ENCODE results near the gene STAB2. TPM values are rescaled to one million over a fixed set of nuclear protein-coding genes. Genes with fewer than 3 reads are reported as not detected.
A peak's percentile ranks its signal among the peaks of the same experiment; 100 is the strongest.

The STAB2 gene
- total RNA-seq, 1 donor from 2014 or later: 0.25 TPM

GRCh38 chr12:103677341-103677740 lies 90.3 kb downstream of the STAB2 start:
- DNase-seq (no peak), ATAC-seq (no peak)
- intact Hi-C loops (cut with micrococcal nuclease): no loop called here

DNA sequence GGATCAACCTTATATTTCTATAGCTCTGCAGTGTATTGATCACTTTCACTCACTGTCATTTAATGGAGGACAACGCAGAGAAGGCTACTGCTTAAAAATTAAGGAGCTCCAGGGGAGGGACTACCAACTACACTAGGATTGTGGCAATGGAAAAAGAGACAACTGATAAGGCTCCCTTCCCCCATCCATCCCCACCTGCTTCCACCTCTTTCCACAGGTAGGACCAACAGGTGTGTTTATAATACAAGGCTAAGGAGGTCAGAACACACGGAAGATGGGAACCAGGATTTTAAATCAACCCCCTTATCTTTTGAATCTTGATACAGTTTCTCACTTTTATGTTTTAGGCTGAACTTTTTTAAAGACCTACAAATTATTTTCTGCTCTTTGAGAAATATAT lies 90.8 kb downstream of the STAB2 start:
- ATAC-seq (no peak), DNase-seq (no peak)
- intact Hi-C loops (cut with micrococcal nuclease): no loop called here

DNA sequence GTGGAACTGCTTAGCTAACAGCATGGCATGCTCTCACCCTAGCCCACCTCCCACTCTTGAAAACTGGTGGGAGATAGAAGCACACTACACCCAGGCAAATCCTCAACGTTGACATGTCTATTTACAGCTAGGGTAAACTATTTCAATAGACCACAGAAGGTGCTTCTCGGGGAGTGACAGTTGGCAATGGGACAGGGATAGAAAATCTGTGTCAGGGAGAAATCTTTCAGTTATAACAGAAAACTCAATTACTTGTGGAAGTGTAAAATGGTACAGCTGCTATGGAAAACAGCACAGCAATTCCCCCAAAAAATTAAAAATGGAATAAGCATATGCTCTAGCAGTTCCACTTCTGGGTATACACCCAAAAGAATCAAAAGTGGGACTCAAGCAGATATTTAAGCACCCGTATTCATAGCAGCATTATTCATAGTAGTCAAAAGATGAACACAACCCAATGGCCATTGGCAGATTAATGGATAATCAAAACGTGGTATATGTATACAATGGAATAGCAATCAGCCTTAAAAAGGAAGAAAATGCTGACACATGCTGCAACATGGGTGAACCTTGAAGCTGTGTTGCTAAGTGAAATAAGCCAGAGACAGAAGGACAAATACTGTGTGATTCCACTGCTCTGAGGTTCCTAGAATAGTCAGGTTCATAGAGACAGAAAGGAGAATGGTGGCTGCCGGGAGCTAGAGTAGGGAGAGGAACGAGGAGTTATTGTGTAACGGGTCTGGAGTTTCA lies 92.5 kb downstream of the STAB2 start:
- no peak for DNase-seq
- ATAC-seq: peak; percentile 22
- intact Hi-C loops (cut with micrococcal nuclease): no loop called here

GRCh38 chr12:103680591-103681141 lies 93.6 kb downstream of the STAB2 start:
- DNase-seq: peak; percentile 75
- intact Hi-C loops (cut with micrococcal nuclease): no loop called here
- peak; percentile 97 for ATAC-seq

DNA sequence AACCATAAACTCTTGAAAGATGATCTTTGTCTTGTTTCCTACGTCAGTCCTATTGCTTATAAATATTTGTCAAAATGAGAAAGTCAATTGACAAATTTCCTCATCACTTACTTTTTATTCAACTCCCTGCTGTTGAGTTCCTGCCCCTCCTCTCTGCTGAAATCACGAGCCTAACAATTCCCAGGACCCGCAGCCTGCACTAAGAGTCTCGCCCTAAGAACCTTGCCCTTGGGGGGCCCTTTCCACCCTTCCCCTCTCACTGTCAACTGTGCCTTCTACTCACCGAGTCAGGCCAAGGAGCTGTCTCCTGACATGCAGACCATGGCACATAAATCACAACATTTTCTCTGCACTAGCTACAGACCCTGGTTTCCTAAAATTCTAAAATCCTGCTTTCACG lies 99.0 kb downstream of the STAB2 start:
- no peak for ATAC-seq
- no peak for DNase-seq
- intact Hi-C loops (cut with micrococcal nuclease): no loop called here

DNA sequence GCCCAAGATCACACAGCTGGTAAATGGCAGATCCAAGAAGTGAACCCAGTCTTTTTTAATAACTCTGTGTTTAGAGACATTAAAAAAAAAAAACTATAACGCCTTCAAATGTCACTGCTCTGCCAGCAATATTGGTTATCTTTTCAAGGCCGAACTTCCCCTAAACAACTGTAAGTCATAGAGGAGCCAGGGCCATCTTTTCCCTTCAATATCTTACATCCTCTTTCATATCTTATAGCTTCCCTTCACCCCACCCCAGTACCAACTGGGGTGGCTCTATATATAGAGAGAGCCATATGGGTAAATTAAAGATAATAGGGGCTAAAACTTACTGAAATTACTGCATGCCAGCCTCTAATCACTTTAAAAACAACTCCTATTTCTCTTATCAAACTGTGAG lies 100.2 kb downstream of the STAB2 start:
- intact Hi-C loops (cut with micrococcal nuclease): no loop called here
- ATAC-seq: no peak
- DNase-seq: no peak

GRCh38 chr12:103688376-103689063 lies 101.4 kb downstream of the STAB2 start:
- ATAC-seq (no peak), DNase-seq (no peak)
- intact Hi-C loops (cut with micrococcal nuclease): no loop called here

- intact Hi-C loops (cut with micrococcal nuclease): no loop called here
- ATAC-seq (no peak), DNase-seq (no peak)
Observed at GRCh38 chr12:103690426-103690825, 103.4 kb downstream of the STAB2 start.

GRCh38 chr12:103691063-103691462 lies 104.0 kb downstream of the STAB2 start:
- ATAC-seq (no peak), DNase-seq (no peak)
- intact Hi-C loops (cut with micrococcal nuclease): no loop called here

GRCh38 chr12:103696101-103696500 lies 109.0 kb downstream of the STAB2 start:
- DNase-seq: no peak
- no peak for ATAC-seq
- intact Hi-C loops (cut with micrococcal nuclease): no loop called here

- peak; percentile 17 for ATAC-seq
- DNase-seq: no peak
- intact Hi-C loops (cut with micrococcal nuclease): no loop called here
Observed at GRCh38 chr12:103697971-103698751, 111.1 kb downstream of the STAB2 start.

DNA sequence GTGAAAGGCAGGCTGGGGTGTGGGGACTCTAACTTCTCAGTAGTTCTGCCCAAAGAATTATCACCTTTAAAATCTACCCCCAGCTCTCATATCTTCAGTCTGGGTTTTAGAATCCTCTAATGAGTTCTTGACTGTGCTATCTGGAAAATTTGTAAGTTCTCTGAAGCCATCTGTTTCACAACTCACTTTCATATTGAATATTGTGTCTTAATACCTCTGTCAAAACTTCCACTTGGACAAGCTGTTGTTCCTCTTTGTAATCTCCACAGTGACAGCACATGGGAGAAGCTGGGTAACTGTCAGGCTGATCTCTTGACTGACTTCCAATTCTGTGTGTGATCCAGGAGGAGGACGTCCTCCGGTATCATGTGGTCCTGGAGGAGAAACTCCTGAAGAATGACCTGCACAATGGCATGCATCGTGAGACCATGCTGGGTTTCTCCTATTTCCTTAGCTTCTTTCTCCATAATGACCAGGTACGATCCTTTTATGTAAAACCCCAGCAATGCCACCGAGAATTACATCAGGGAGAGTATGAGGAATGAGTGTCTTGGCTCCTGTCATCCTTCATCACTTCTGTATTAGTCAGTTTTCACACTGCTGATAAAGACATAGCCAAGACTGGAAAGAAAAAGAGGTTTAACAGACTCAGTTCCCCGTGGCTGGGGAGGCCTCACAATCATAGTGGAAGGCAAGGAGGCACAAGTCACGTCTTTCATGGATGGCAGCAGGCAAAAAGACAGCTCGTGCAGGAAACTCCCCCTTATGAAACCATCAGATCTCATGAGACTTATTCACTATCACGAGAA lies 111.9 kb downstream of the STAB2 start:
- intact Hi-C loops (cut with micrococcal nuclease): no loop called here
- DNase-seq (no peak), ATAC-seq (peak; percentile 85)

- intact Hi-C loops (cut with micrococcal nuclease): no loop called here
- ATAC-seq (no peak), DNase-seq (no peak)
Observed at GRCh38 chr12:103705098-103705497, 118.0 kb downstream of the STAB2 start.

DNA sequence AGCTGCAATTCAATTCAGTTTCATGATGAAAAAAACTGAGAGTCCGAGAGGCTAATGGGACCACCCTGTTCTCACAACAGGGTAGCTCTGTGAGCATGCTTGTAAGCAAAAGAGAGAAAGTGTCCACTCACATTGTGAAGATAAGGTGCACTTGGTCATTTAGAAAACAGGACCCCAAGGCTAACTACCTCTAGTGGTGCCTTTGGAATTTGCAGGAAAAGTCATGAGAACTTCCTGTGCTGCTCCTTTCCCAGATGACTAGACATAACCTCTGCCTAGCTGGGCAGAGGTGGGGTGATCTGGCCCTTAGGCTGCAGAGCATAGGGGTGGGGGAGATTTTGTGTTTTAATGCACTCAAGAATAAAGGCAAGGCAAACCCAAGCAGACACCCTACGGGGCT lies 118.9 kb downstream of the STAB2 start:
- intact Hi-C loops (cut with micrococcal nuclease): no loop called here
- DNase-seq: no peak
- ATAC-seq: no peak

GRCh38 chr12:103707446-103707845 lies 120.4 kb downstream of the STAB2 start:
- DNase-seq: no peak
- no peak for ATAC-seq
- intact Hi-C loops (cut with micrococcal nuclease): no loop called here

- no peak for ATAC-seq
- intact Hi-C loops (cut with micrococcal nuclease): no loop called here
- DNase-seq: no peak
Observed at GRCh38 chr12:103710544-103710943, 123.5 kb downstream of the STAB2 start.

GRCh38 chr12:103712216-103712615 lies 125.1 kb downstream of the STAB2 start:
- intact Hi-C loops (cut with micrococcal nuclease): no loop called here
- ATAC-seq: no peak

GRCh38 chr12:103715494-103715893 lies 128.4 kb downstream of the STAB2 start:
- DNase-seq (no peak), ATAC-seq (no peak)
- intact Hi-C loops (cut with micrococcal nuclease): no loop called here

More at GRCh38 chr12:103712216-103712615, 125.1 kb downstream of the STAB2 start:
- DNase-seq: no peak

Data from left ventricle myocardium superior (tissue), 1 donor.